GM11168 (cell line): Measurements from ENCODE around the gene ASZ1.

Experiments used
- in situ Hi-C: fragments of 300-500 bp; cut with MboI; formaldehyde crosslinking; loops from one replicate; pipeline ENCODE4 v1.12.0; 2022; ENCODE audit warnings: low sequenced_read_pairs; ENCODE audit not compliant: unreplicated experiment

The ASZ1 gene

GRCh38 chr7:117349570-117349969, 77.7 kb downstream of the ASZ1 start:
- in situ Hi-C loops = no loop called here

- in situ Hi-C loops = no loop called here
Measured at GRCh38 chr7:117347962-117348672, 79.2 kb downstream of the ASZ1 start.

GRCh38 chr7:117347480-117347879, 79.8 kb downstream of the ASZ1 start:
- in situ Hi-C loops = no loop called here

- in situ Hi-C loops = no loop called here
Measured at GRCh38 chr7:117346161-117346560, 81.1 kb downstream of the ASZ1 start.

- in situ Hi-C loops = no loop called here
Measured at GRCh38 chr7:117338020-117338419, 89.3 kb downstream of the ASZ1 start.

- in situ Hi-C loops = no loop called here
Measured at GRCh38 chr7:117333168-117333567, 94.1 kb downstream of the ASZ1 start.

- in situ Hi-C loops = no loop called here
Measured at GRCh38 chr7:117332031-117332430, 95.3 kb downstream of the ASZ1 start.

GRCh38 chr7:117325836-117326235, 101.5 kb downstream of the ASZ1 start:
- in situ Hi-C loops = no loop called here

- in situ Hi-C loops = no loop called here
Measured at GRCh38 chr7:117324960-117325359, 102.3 kb downstream of the ASZ1 start.

- in situ Hi-C loops = no loop called here
Measured at GRCh38 chr7:117323851-117324711, 103.2 kb downstream of the ASZ1 start.

GRCh38 chr7:117323305-117323850, 103.9 kb downstream of the ASZ1 start:
- in situ Hi-C loops = no loop called here

- in situ Hi-C loops = no loop called here
Measured at GRCh38 chr7:117322741-117323304, 104.5 kb downstream of the ASZ1 start, which contains the start of gene WNT2. Gene WNT2, minus strand, starts transcription at chr7:117323058. Its CDS starts 69 bp downstream, at chr7:117322989.

- in situ Hi-C loops = no loop called here
Measured at GRCh38 chr7:117320523-117320922, 106.8 kb downstream of the ASZ1 start.

- in situ Hi-C loops = no loop called here
Measured at GRCh38 chr7:117319181-117319580, 108.1 kb downstream of the ASZ1 start.

- in situ Hi-C loops = no loop called here
Measured at GRCh38 chr7:117313582-117313981, 113.7 kb downstream of the ASZ1 start.
